HFFc6 (cell line): ENCODE results near the gene NT5C1B. TPM values are rescaled to one million over a fixed set of nuclear protein-coding genes. Genes with fewer than 3 reads are reported as not detected.

Source experiments
- DNase-seq: peaks from one replicate; pipeline ENCODE4 v3.0.0-alpha.2; 2018
- H3K27ac Mint-ChIP-seq: 2 replicates; pipeline ENCODE4 v1.8.0; 2020; ENCODE audit warnings: mild to moderate bottlenecking, mixed read lengths
- H3K27me3 Mint-ChIP-seq: 2 replicates; pipeline ENCODE4 v1.8.0; 2021; ENCODE audit warnings: mild to moderate bottlenecking, moderate library complexity, mixed read lengths; ENCODE audit not compliant: insufficient read depth
- H3K36me3 Mint-ChIP-seq: 2 replicates; pipeline ENCODE4 v1.8.0; 2021; ENCODE audit warnings: low read depth, mixed read lengths
- H3K4me1 Mint-ChIP-seq: 2 replicates; pipeline ENCODE4 v1.8.0; 2020; ENCODE audit warnings: low read depth, mixed read lengths
- H3K4me3 Mint-ChIP-seq: 2 replicates; pipeline ENCODE4 v1.8.0; 2020; ENCODE audit warnings: mild to moderate bottlenecking, moderate library complexity, mixed read lengths
- H3K9me3 Mint-ChIP-seq: 2 replicates; pipeline ENCODE4 v1.8.0; 2020; ENCODE audit warnings: mild to moderate bottlenecking, mixed read lengths
- CTCF ChIP-seq: fragments of 200-600 bp; sonication (generic); IDR thresholded peaks from 2 replicates; pipeline ENCODE4 v1.5.0; 2021; ENCODE audit warnings: antibody characterized with exemption, mild to moderate bottlenecking
- total RNA-seq, 6 experiments: library from RNA; stranded (reverse); fragmentation: NEBNext Ultra II Directional; extraction: Animal tissue kit (Norgen Biotek cat#: 25700); gene quantifications; 2 replicates in 1 of 6; 3 replicates in 5 of 6; pipeline ENCODE4 v1.2.3, GENCODE V29; 2021

The NT5C1B gene
- total RNA-seq, 6 experiments from 2014 or later, result not detected

- no peak for DNase-seq
- TF ChIP-seq CTCF, result no peak
- no peaks in the 10 kb centered on the region for H3K27me3 Mint-ChIP-seq
- H3K27ac Mint-ChIP-seq, result peak overlapping the region; percentile 83
- H3K9me3 Mint-ChIP-seq, result peaks cover 11% of the 10 kb centered on the region
- H3K36me3 Mint-ChIP-seq, result peaks cover 12% of the 10 kb centered on the region
- H3K4me1 Mint-ChIP-seq, result peaks cover 95% of the 10 kb centered on the region
- H3K4me3 Mint-ChIP-seq, result peak overlapping the region; percentile 49; the same call in 1 of the 2 replicates
Measured at GRCh38 chr2:18626958-18627650, 37.7 kb upstream of the NT5C1B start.

GRCh38 chr2:18626256-18626668 is 36.9 kb upstream of the NT5C1B start:
- H3K36me3 Mint-ChIP-seq, result peaks cover 4% of the 10 kb centered on the region
- peaks cover 2% of the 10 kb centered on the region for H3K9me3 Mint-ChIP-seq
- TF ChIP-seq CTCF, result no peak
- peak overlapping the region; percentile 83 for H3K27ac Mint-ChIP-seq
- H3K4me1 Mint-ChIP-seq, result peaks cover 95% of the 10 kb centered on the region
- H3K27me3 Mint-ChIP-seq, result no peaks in the 10 kb centered on the region; the same call in 1 of the 2 replicates
- peak; percentile 72 for DNase-seq
- H3K4me3 Mint-ChIP-seq, result peak overlapping the region; percentile 49; the same call in 1 of the 2 replicates

GRCh38 chr2:18625563-18625962 is 36.2 kb upstream of the NT5C1B start:
- Mint-ChIP-seq H3K9me3 (no peaks in the 10 kb centered on the region), H3K4me1 (peaks cover 91% of the 10 kb centered on the region), H3K36me3 (no peaks in the 10 kb centered on the region), H3K4me3 (0 out of 2 replicates have a peak overlapping the region, but pooled peaks have one; percentile 49), H3K27ac (peak overlapping the region; percentile 83), H3K27me3 (no peaks in the 10 kb centered on the region; the same call in 1 of the 2 replicates)
- TF ChIP-seq CTCF, result no peak
- DNase-seq, result no peak

- DNase-seq, result peak; percentile 65
- no peaks in the 10 kb centered on the region; the same call in 1 of the 2 replicates for H3K36me3 Mint-ChIP-seq
- H3K4me3 Mint-ChIP-seq, result peak overlapping the region; percentile 22; the same call in 1 of the 2 replicates
- H3K4me1 Mint-ChIP-seq, result peaks cover 74% of the 10 kb centered on the region
- peak overlapping the region; percentile 47 for H3K27ac Mint-ChIP-seq
- no peak for TF ChIP-seq CTCF
- no peaks in the 10 kb centered on the region; the same call in 1 of the 2 replicates for H3K27me3 Mint-ChIP-seq
- no peaks in the 10 kb centered on the region for H3K9me3 Mint-ChIP-seq
Measured at GRCh38 chr2:18623782-18624181, 34.4 kb upstream of the NT5C1B start.

- no peak for TF ChIP-seq CTCF
- no peaks in the 10 kb centered on the region; the same call in 1 of the 2 replicates for H3K27me3 Mint-ChIP-seq
- H3K9me3 Mint-ChIP-seq, result no peaks in the 10 kb centered on the region
- no peak overlapping the region for H3K27ac Mint-ChIP-seq
- H3K4me1 Mint-ChIP-seq, result peaks cover 47% of the 10 kb centered on the region
- no peak overlapping the region for H3K4me3 Mint-ChIP-seq
- peaks cover 5% of the 10 kb centered on the region; the same call in 1 of the 2 replicates for H3K36me3 Mint-ChIP-seq
- no peak for DNase-seq
Measured at GRCh38 chr2:18620867-18621632, 31.7 kb upstream of the NT5C1B start.
